Stimulated activated naive CD8-positive, alpha-beta T cell treated with anti-CD3 and anti-CD28 coated beads, Interleukin-15, Interleukin-2, amounts not matched to agents 100 ng/mL and 50 ng/mL, for 24 hours (primary cell): ENCODE results near the gene AEBP2.
A peak's percentile ranks its signal among the peaks of the same experiment; 100 is the strongest.
"Not testable (repeated sequence)": the region's sequence is repeated elsewhere in the genome, so short reads cannot be mapped to it uniquely, and the experiment has no call there.

Experiments
- H3K27ac Mint-ChIP-seq: one replicate; pipeline ENCODE4 v1.8.0; 2021; ENCODE audit warnings: mild to moderate bottlenecking, mixed read lengths
- H3K27me3 Mint-ChIP-seq: one replicate; pipeline ENCODE4 v1.8.0; 2021; ENCODE audit warnings: mixed read lengths
- H3K36me3 Mint-ChIP-seq: one replicate; pipeline ENCODE4 v1.8.0; 2021; ENCODE audit warnings: low read depth, mixed read lengths
- H3K4me1 Mint-ChIP-seq: one replicate; pipeline ENCODE4 v1.8.0; 2021; ENCODE audit warnings: low read depth, mixed read lengths
- H3K4me3 Mint-ChIP-seq: one replicate; pipeline ENCODE4 v1.8.0; 2021; ENCODE audit warnings: mild to moderate bottlenecking, mixed read lengths
- H3K9me3 Mint-ChIP-seq: one replicate; pipeline ENCODE4 v1.8.0; 2021; ENCODE audit warnings: mixed read lengths

AEBP2 gene

GRCh38 chr12:19457561-19457960 is 18.3 kb downstream of the AEBP2 start:
- Mint-ChIP-seq H3K4me1 (peaks cover 76% of the 10 kb centered on the region), H3K27me3 (no peaks in the 10 kb centered on the region), H3K9me3 (no peaks in the 10 kb centered on the region), H3K27ac (no peak overlapping the region), H3K4me3 (no peak overlapping the region), H3K36me3 (peaks cover 46% of the 10 kb centered on the region)

- Mint-ChIP-seq H3K27me3 (no peaks in the 10 kb centered on the region), H3K9me3 (no peaks in the 10 kb centered on the region), H3K27ac (no peak overlapping the region), H3K4me3 (no peak overlapping the region), H3K4me1 (peaks cover 81% of the 10 kb centered on the region), H3K36me3 (peaks cover 50% of the 10 kb centered on the region)
These were observed 19.4 kb downstream of the AEBP2 start for GRCh38 chr12:19458733-19459132.

GRCh38 chr12:19461999-19462398 is 22.7 kb downstream of the AEBP2 start:
- H3K27ac Mint-ChIP-seq = peak overlapping the region; percentile 24
- no peak overlapping the region for H3K4me3 Mint-ChIP-seq
- H3K36me3 Mint-ChIP-seq = peaks cover 50% of the 10 kb centered on the region
- no peaks in the 10 kb centered on the region for H3K9me3 Mint-ChIP-seq
- H3K4me1 Mint-ChIP-seq = peaks cover 66% of the 10 kb centered on the region
- H3K27me3 Mint-ChIP-seq = no peaks in the 10 kb centered on the region

GRCh38 chr12:19462406-19462805 is 23.1 kb downstream of the AEBP2 start:
- Mint-ChIP-seq H3K4me3 (no peak overlapping the region), H3K9me3 (no peaks in the 10 kb centered on the region), H3K36me3 (peaks cover 50% of the 10 kb centered on the region), H3K27me3 (no peaks in the 10 kb centered on the region), H3K4me1 (peaks cover 62% of the 10 kb centered on the region), H3K27ac (peak overlapping the region; percentile 24)

- no peak overlapping the region for H3K4me3 Mint-ChIP-seq
- no peaks in the 10 kb centered on the region for H3K9me3 Mint-ChIP-seq
- H3K4me1 Mint-ChIP-seq = peaks cover 47% of the 10 kb centered on the region
- no peak overlapping the region for H3K27ac Mint-ChIP-seq
- no peaks in the 10 kb centered on the region for H3K27me3 Mint-ChIP-seq
- peaks cover 55% of the 10 kb centered on the region for H3K36me3 Mint-ChIP-seq
These were observed 24.9 kb downstream of the AEBP2 start for GRCh38 chr12:19464192-19464580.

- H3K27ac Mint-ChIP-seq = no peak overlapping the region
These were observed 26.4 kb downstream of the AEBP2 start for GRCh38 chr12:19465711-19466110.

GRCh38 chr12:19474147-19474546 is 34.9 kb downstream of the AEBP2 start:
- Mint-ChIP-seq H3K9me3 (peaks cover 11% of the 10 kb centered on the region), H3K36me3 (peaks cover 85% of the 10 kb centered on the region), H3K27me3 (no peaks in the 10 kb centered on the region), H3K4me3 (no peak overlapping the region), H3K27ac (no peak overlapping the region), H3K4me1 (peaks cover 34% of the 10 kb centered on the region)

More at GRCh38 chr12:19465711-19466110, 26.4 kb downstream of the AEBP2 start:
- no peaks in the 10 kb centered on the region for H3K27me3 Mint-ChIP-seq
- peaks cover 67% of the 10 kb centered on the region for H3K36me3 Mint-ChIP-seq
- no peaks in the 10 kb centered on the region for H3K9me3 Mint-ChIP-seq
- no peak overlapping the region for H3K4me3 Mint-ChIP-seq
- H3K4me1 Mint-ChIP-seq = peaks cover 44% of the 10 kb centered on the region

GRCh38 chr12:19475884-19476505 is 36.7 kb downstream of the AEBP2 start:
- peaks cover 20% of the 10 kb centered on the region for H3K9me3 Mint-ChIP-seq
- H3K4me3 Mint-ChIP-seq, H3K27ac Mint-ChIP-seq, H3K27me3 Mint-ChIP-seq: not testable (repeated sequence)
- H3K36me3 Mint-ChIP-seq = peaks cover 91% of the 10 kb centered on the region
- H3K4me1 Mint-ChIP-seq = peaks cover 35% of the 10 kb centered on the region

- peaks cover 20% of the 10 kb centered on the region for H3K9me3 Mint-ChIP-seq
- H3K27me3 Mint-ChIP-seq = no peaks in the 10 kb centered on the region
- H3K36me3 Mint-ChIP-seq = peaks cover 96% of the 10 kb centered on the region
- no peak overlapping the region for H3K27ac Mint-ChIP-seq
- H3K4me1 Mint-ChIP-seq = peaks cover 46% of the 10 kb centered on the region
- H3K4me3 Mint-ChIP-seq = no peak overlapping the region
These were observed 37.8 kb downstream of the AEBP2 start for GRCh38 chr12:19477071-19477470.

GRCh38 chr12:19480459-19480858 is 41.2 kb downstream of the AEBP2 start:
- peaks cover 20% of the 10 kb centered on the region for H3K9me3 Mint-ChIP-seq
- H3K27me3 Mint-ChIP-seq = no peaks in the 10 kb centered on the region
- no peak overlapping the region for H3K27ac Mint-ChIP-seq
- H3K36me3 Mint-ChIP-seq = peaks cover 92% of the 10 kb centered on the region
- peaks cover 74% of the 10 kb centered on the region for H3K4me1 Mint-ChIP-seq
- H3K4me3 Mint-ChIP-seq = no peak overlapping the region

GRCh38 chr12:19482036-19482435 is 42.7 kb downstream of the AEBP2 start:
- H3K9me3 Mint-ChIP-seq = peaks cover 20% of the 10 kb centered on the region
- peak overlapping the region; percentile 39 for H3K4me3 Mint-ChIP-seq
- peak overlapping the region; percentile 80 for H3K27ac Mint-ChIP-seq
- peaks cover 78% of the 10 kb centered on the region for H3K4me1 Mint-ChIP-seq
- peaks cover 92% of the 10 kb centered on the region for H3K36me3 Mint-ChIP-seq
- no peaks in the 10 kb centered on the region for H3K27me3 Mint-ChIP-seq

- Mint-ChIP-seq H3K9me3 (peaks cover 18% of the 10 kb centered on the region), H3K4me3 (peak overlapping the region; percentile 39), H3K36me3 (peaks cover 87% of the 10 kb centered on the region), H3K27me3 (no peaks in the 10 kb centered on the region), H3K27ac (peak overlapping the region; percentile 80), H3K4me1 (peaks cover 75% of the 10 kb centered on the region)
These were observed 43.3 kb downstream of the AEBP2 start for GRCh38 chr12:19482551-19483109.

- Mint-ChIP-seq H3K27ac (peak overlapping the region; percentile 80), H3K4me1 (peaks cover 78% of the 10 kb centered on the region), H3K36me3 (peaks cover 82% of the 10 kb centered on the region), H3K27me3 (no peaks in the 10 kb centered on the region), H3K9me3 (peaks cover 9% of the 10 kb centered on the region), H3K4me3 (peak overlapping the region; percentile 39)
These were observed 44.4 kb downstream of the AEBP2 start for GRCh38 chr12:19483727-19484126.

GRCh38 chr12:19484738-19485137 is 45.4 kb downstream of the AEBP2 start:
- peak overlapping the region; percentile 40 for H3K27ac Mint-ChIP-seq
- H3K4me3 Mint-ChIP-seq = no peak overlapping the region
- H3K4me1 Mint-ChIP-seq = peaks cover 87% of the 10 kb centered on the region

GRCh38 chr12:19485240-19485639 is 45.9 kb downstream of the AEBP2 start:
- H3K4me3 Mint-ChIP-seq = no peak overlapping the region
- peak overlapping the region; percentile 34 for H3K27ac Mint-ChIP-seq
- H3K36me3 Mint-ChIP-seq = peaks cover 74% of the 10 kb centered on the region
- H3K9me3 Mint-ChIP-seq = peaks cover 5% of the 10 kb centered on the region
- peaks cover 92% of the 10 kb centered on the region for H3K4me1 Mint-ChIP-seq
- no peaks in the 10 kb centered on the region for H3K27me3 Mint-ChIP-seq

More at GRCh38 chr12:19484738-19485137, 45.4 kb downstream of the AEBP2 start:
- Mint-ChIP-seq H3K27me3 (no peaks in the 10 kb centered on the region), H3K9me3 (peaks cover 8% of the 10 kb centered on the region), H3K36me3 (peaks cover 79% of the 10 kb centered on the region)

GRCh38 chr12:19489168-19489567 is 49.9 kb downstream of the AEBP2 start:
- peaks cover 56% of the 10 kb centered on the region for H3K36me3 Mint-ChIP-seq
- H3K4me1 Mint-ChIP-seq = peaks cover 66% of the 10 kb centered on the region
- no peak overlapping the region for H3K27ac Mint-ChIP-seq
- H3K9me3 Mint-ChIP-seq = no peaks in the 10 kb centered on the region
- H3K27me3 Mint-ChIP-seq = no peaks in the 10 kb centered on the region
- H3K4me3 Mint-ChIP-seq = no peak overlapping the region
